Upper lobe of left lung (tissue), 4 donors: ENCODE results near the gene SLC44A5.

Experiments
- EP300 ChIP-seq, 4 donors: sonication (generic); formaldehyde crosslinking; IDR thresholded peaks; one replicate each; pipeline ENCODE4 v1.5.1; 2017; ENCODE audit warnings: antibody characterized with exemption in 4 of 4, control low read depth in 2 of 4
- POLR2A ChIP-seq, 4 donors: fragments of 450-650 bp; IDR thresholded peaks; one replicate each; pipeline ENCODE4 v1.5.1; 2016 to 2017; ENCODE audit warnings: antibody characterized with exemption in 4 of 4, mild to moderate bottlenecking in 2 of 4
- POLR2AphosphoS5 ChIP-seq, 2 donors: sonication (generic); formaldehyde crosslinking; IDR thresholded peaks; one replicate each; pipeline ENCODE4 v1.5.1; 2017; ENCODE audit warnings: antibody characterized with exemption in 2 of 2
- TF ChIP-seq, protein P1 (sequence below), 6 experiments: fragments of 450-650 bp in 4 of 6; fragments of 200-600 bp in 2 of 6; sonication (generic) in 2 of 6; IDR thresholded peaks; one replicate each; pipeline ENCODE4 v1.5.1; 2016 to 2019; ENCODE audit warnings: antibody characterized with exemption in 6 of 6

GRCh38 chr1:75528001-75528400, 82.9 kb downstream of the SLC44A5 start:
- TF ChIP-seq, protein P1, sequence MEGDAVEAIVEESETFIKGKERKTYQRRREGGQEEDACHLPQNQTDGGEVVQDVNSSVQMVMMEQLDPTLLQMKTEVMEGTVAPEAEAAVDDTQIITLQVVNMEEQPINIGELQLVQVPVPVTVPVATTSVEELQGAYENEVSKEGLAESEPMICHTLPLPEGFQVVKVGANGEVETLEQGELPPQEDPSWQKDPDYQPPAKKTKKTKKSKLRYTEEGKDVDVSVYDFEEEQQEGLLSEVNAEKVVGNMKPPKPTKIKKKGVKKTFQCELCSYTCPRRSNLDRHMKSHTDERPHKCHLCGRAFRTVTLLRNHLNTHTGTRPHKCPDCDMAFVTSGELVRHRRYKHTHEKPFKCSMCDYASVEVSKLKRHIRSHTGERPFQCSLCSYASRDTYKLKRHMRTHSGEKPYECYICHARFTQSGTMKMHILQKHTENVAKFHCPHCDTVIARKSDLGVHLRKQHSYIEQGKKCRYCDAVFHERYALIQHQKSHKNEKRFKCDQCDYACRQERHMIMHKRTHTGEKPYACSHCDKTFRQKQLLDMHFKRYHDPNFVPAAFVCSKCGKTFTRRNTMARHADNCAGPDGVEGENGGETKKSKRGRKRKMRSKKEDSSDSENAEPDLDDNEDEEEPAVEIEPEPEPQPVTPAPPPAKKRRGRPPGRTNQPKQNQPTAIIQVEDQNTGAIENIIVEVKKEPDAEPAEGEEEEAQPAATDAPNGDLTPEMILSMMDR (IDR thresholded peaks at IDR 0.05): no peak
- TF ChIP-seq EP300 (IDR thresholded peaks at IDR 0.05): no peak
- TF ChIP-seq POLR2A (IDR thresholded peaks at IDR 0.05): no peak
- no peak for TF ChIP-seq POLR2AphosphoS5 (IDR thresholded peaks at IDR 0.05)
